Fibroblast of villous mesenchyme (primary cell): Measurements from ENCODE around the gene EFEMP2. TPM values are rescaled to one million over a fixed set of nuclear protein-coding genes. Genes with fewer than 3 reads are reported as not detected.

Experiments
- DNase-seq: peaks from one replicate; pipeline ENCODE4 v3.0.0-alpha.2; 2010; ENCODE audit warnings: low read depth
- H3K4me3 ChIP-seq: 2 replicates; pipeline ENCODE4 v1.5.1; 2011; ENCODE audit warnings: low read depth, mild to moderate bottlenecking, low read length
- CTCF ChIP-seq: IDR thresholded peaks from 2 replicates; pipeline ENCODE4 v1.5.1; 2012; ENCODE audit warnings: low read depth, mild to moderate bottlenecking, low read length; ENCODE audit not compliant: insufficient read depth
- total RNA-seq: library from RNA; depleted of rRNA; stranded (reverse); fragments of >200 nt; gene quantifications from 2 replicates; pipeline ENCODE4 v1.2.3, GENCODE V29; 2012

EFEMP2 gene
- total RNA-seq, 1 donor, result 77.7 TPM

GRCh38 chr11:65829459-65829858 is 43.1 kb downstream of the EFEMP2 start:
- no peak for TF ChIP-seq CTCF
- H3K4me3 ChIP-seq, result no peak overlapping the region
- DNase-seq, result no peak

- H3K4me3 ChIP-seq, result no peak overlapping the region
- no peak for DNase-seq
- TF ChIP-seq CTCF, result no peak
These were observed 45.4 kb downstream of the EFEMP2 start for GRCh38 chr11:65826984-65827735.

- no peak overlapping the region for H3K4me3 ChIP-seq
- TF ChIP-seq CTCF, result no peak
- DNase-seq, result no peak
These were observed 49.6 kb downstream of the EFEMP2 start for GRCh38 chr11:65822776-65823528.

- no peak for TF ChIP-seq CTCF
- no peak for DNase-seq
These were observed 51.5 kb downstream of the EFEMP2 start for GRCh38 chr11:65821107-65821506.

GRCh38 chr11:65817835-65818680 is 54.5 kb downstream of the EFEMP2 start:
- H3K4me3 ChIP-seq, result peak overlapping the region; percentile 65
- peak; percentile 88 for DNase-seq
- TF ChIP-seq CTCF, result peak; percentile 98

More at GRCh38 chr11:65821107-65821506, 51.5 kb downstream of the EFEMP2 start:
- no peak overlapping the region for H3K4me3 ChIP-seq

GRCh38 chr11:65817312-65817834 is 55.2 kb downstream of the EFEMP2 start:
- TF ChIP-seq CTCF, result no peak
- DNase-seq, result no peak
- H3K4me3 ChIP-seq, result peak overlapping the region; percentile 65
